Nephron progenitor cell (in vitro differentiated cells): ENCODE measurements around the gene IFT20.

ENCODE experiments used
- DNase-seq: peaks from one replicate; pipeline ENCODE4 v3.0.0; 2021
- H3K27ac Mint-ChIP-seq: 2 replicates; pipeline ENCODE4 v1.8.0; 2021; ENCODE audit warnings: mild to moderate bottlenecking, moderate library complexity, mixed read lengths
- H3K27me3 Mint-ChIP-seq: 2 replicates; pipeline ENCODE4 v1.8.0; 2021; ENCODE audit warnings: mild to moderate bottlenecking, low read depth, mixed read lengths; ENCODE audit not compliant: poor library complexity
- H3K36me3 Mint-ChIP-seq: 2 replicates; pipeline ENCODE4 v1.8.0; 2021; ENCODE audit warnings: low read depth, mixed read lengths
- H3K4me1 Mint-ChIP-seq: 2 replicates; pipeline ENCODE4 v1.8.0; 2021; ENCODE audit warnings: mixed read lengths
- H3K4me3 Mint-ChIP-seq: 2 replicates; pipeline ENCODE4 v1.8.0; 2021; ENCODE audit warnings: mild to moderate bottlenecking, moderate library complexity, mixed read lengths
- H3K9me3 Mint-ChIP-seq: 2 replicates; pipeline ENCODE4 v1.8.0; 2021; ENCODE audit warnings: mild to moderate bottlenecking, moderate library complexity, mixed read lengths
- TF ChIP-seq, protein P1 (sequence below): fragments of 200-600 bp; sonication (generic); IDR thresholded peaks from 2 replicates; pipeline ENCODE4 v1.5.0; 2021; ENCODE audit warnings: antibody characterized with exemption

The IFT20 gene

DNA sequence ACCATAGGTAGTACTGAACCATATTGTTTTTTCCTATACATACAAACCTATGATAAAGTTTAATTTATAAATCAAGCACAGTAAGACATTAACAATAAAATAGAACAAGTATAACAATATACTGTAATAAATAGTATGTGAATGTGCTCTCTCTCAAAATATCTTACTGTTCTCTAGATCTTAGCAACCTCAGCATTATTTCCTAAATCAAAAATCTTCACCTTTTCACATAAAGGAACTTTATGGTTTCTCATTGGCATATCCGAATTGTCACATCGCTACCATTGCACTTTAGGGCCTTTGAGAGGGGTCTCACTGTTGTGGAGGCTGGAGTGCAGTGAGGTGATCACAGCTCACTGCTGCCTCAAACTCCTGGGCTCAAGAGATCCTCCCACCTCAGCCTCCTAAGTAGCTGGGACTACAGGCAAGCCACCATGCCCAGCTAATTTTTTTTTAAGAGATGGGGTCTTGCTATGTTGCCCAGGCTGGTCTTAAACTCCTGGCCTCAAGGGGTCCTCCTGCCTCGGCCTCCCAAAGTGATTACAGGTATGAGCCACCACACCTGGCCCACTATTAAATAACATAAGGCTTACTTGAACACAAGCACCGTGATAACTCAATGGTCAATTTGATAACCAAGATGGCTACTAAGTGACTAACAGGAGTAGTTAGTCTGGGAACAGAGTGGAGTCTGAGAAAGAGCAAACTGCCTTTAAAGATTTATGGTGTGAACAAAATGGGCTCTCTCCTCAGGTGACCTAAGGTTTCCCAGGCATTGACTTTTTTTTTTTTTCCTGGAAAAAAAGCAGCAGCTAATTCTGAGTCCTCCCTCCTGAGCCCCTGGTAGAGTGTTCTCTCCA is 19.2 kb downstream of the IFT20 start:
- Mint-ChIP-seq H3K4me1 (peaks cover 40% of the 10 kb centered on the region), H3K9me3 (no peaks in the 10 kb centered on the region), H3K4me3 (no peak overlapping the region), H3K27ac (no peak overlapping the region), H3K36me3 (peaks cover 10% of the 10 kb centered on the region), H3K27me3 (peaks cover 9% of the 10 kb centered on the region)
- DNase-seq = no peak
- TF ChIP-seq, protein P1, sequence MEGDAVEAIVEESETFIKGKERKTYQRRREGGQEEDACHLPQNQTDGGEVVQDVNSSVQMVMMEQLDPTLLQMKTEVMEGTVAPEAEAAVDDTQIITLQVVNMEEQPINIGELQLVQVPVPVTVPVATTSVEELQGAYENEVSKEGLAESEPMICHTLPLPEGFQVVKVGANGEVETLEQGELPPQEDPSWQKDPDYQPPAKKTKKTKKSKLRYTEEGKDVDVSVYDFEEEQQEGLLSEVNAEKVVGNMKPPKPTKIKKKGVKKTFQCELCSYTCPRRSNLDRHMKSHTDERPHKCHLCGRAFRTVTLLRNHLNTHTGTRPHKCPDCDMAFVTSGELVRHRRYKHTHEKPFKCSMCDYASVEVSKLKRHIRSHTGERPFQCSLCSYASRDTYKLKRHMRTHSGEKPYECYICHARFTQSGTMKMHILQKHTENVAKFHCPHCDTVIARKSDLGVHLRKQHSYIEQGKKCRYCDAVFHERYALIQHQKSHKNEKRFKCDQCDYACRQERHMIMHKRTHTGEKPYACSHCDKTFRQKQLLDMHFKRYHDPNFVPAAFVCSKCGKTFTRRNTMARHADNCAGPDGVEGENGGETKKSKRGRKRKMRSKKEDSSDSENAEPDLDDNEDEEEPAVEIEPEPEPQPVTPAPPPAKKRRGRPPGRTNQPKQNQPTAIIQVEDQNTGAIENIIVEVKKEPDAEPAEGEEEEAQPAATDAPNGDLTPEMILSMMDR = no peak

DNA sequence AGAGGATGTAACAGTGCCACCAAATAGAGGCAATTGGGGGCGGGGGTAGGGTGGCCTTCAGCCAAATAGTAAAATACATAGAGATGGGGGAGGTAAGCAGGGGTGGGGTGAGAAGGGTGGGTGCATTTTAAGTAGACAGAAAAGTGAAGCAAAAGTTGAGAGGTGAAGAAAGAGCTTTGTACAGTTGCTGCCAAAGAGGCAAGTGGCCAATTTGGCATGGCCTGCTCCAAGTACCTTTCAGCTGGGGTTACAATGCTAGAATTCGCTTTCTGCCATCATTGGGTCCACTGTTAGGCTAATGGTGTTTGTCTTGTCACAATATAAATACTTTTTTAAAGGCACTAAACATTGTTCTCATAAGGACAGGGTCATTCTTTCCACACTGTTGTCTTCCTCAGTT is 21.4 kb downstream of the IFT20 start:
- TF ChIP-seq, protein P1 = no peak
- peaks cover 9% of the 10 kb centered on the region for H3K27me3 Mint-ChIP-seq
- no peaks in the 10 kb centered on the region for H3K9me3 Mint-ChIP-seq
- no peak overlapping the region for H3K4me3 Mint-ChIP-seq
- no peak for DNase-seq
- H3K4me1 Mint-ChIP-seq = peaks cover 22% of the 10 kb centered on the region
- H3K27ac Mint-ChIP-seq = no peak overlapping the region
- H3K36me3 Mint-ChIP-seq = no peaks in the 10 kb centered on the region

DNA sequence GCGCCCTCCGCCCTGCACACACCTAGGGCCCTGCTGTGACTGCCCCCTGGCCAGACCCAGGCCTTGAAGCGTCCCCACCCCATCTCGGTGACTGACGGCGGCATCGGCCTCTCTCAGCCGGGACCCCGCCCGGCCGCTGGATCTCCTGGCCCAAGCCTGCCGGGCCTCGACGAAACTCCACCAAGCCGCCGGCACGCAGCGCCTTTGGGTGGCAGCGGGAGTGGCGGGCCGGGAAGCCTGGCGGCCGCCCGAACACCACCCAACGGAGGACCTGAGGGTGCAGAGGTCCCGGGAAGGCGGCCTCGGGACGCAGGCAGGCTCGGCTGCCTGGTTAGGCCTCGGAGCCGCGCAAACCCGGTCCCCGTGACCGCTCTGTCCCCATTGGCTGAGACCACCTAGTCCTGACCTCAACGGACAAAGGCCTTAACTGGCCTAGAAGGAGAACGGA is 28.3 kb downstream of the IFT20 start:
- DNase-seq = no peak
- H3K36me3 Mint-ChIP-seq = no peaks in the 10 kb centered on the region
- TF ChIP-seq, protein P1 = no peak
- H3K4me1 Mint-ChIP-seq = no peaks in the 10 kb centered on the region
- H3K4me3 Mint-ChIP-seq = no peak overlapping the region
- H3K27ac Mint-ChIP-seq = no peak overlapping the region
- H3K9me3 Mint-ChIP-seq = no peaks in the 10 kb centered on the region
- H3K27me3 Mint-ChIP-seq = no peaks in the 10 kb centered on the region

DNA sequence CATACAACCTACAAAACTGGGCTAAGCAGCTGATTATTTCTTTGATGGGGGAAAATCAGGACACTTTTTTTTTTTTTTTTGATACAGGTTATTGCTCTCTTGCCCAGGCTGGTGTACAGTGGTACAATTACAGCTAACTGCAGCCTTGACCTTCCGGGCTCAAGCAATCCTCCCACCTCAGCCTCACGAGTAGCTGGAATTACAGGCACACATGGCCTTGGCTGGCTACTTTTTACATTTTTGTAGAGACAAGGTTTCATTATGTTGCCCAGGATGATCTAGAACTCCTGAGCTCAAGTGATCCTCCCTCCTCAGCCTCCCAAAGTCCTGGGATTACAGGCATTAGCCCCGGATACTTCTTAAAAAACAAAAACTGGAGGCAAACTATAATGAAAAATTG is 36.8 kb downstream of the IFT20 start:
- Mint-ChIP-seq H3K9me3 (no peaks in the 10 kb centered on the region), H3K27ac (no peak overlapping the region)

DNA sequence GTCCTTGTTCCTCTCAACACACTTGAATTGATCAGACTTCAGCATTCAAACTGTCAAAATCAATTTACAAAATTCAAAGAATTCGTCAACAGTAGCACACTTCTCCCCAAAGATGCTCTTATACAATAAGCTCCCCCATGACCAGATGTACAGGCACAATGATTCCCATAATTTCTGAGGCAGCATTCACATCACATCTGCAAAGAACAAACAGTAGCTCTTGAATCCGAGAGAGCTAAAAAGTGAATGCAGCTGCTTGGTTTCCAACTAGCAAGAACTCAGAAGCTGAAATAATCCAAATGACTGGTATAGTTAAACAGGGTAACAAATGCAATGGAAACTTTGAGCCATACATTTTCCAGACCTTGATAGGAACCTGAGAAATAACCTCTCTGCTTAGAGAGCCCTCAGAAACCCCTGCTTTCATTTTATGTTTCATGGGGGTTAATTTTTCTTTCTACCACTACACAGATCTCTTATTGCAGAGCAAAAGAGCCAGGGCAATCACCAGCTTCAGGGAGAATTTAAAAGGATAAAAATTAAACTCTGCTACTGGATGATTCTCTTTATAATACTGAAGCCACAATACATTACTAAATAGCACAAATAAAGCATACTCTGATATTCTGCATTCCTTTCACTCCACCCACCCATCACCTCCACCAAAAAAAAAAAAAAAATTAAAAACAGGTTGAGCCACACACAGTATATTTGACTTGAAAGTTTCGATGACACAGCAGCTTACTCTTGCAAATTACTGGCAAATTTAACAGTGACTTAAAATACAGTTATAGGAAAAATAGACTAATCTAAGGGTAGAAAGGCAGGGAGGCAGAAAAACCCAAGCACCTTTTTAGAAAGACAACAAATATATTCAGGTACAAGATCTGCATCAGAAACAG is 39.3 kb downstream of the IFT20 start:
- H3K4me1 Mint-ChIP-seq = peaks cover 9% of the 10 kb centered on the region
- H3K27me3 Mint-ChIP-seq = peaks cover 35% of the 10 kb centered on the region
- no peak overlapping the region for H3K27ac Mint-ChIP-seq
- TF ChIP-seq, protein P1 = no peak
- H3K4me3 Mint-ChIP-seq = no peak overlapping the region
- no peak for DNase-seq
- H3K9me3 Mint-ChIP-seq = no peaks in the 10 kb centered on the region
- H3K36me3 Mint-ChIP-seq = no peaks in the 10 kb centered on the region

More for the DNA sequence above, 36.8 kb downstream of the IFT20 start:
- Mint-ChIP-seq H3K4me1 (peaks cover 9% of the 10 kb centered on the region), H3K4me3 (no peak overlapping the region), H3K36me3 (no peaks in the 10 kb centered on the region), H3K27me3 (peaks cover 26% of the 10 kb centered on the region)
- no peak for DNase-seq
- TF ChIP-seq, protein P1 = no peak
